ENCODE data around the gene RGL4. TPM values are rescaled to one million over a fixed set of nuclear protein-coding genes. Genes with fewer than 3 reads are reported as not detected.
"Not testable (repeated sequence)": the region's sequence is repeated elsewhere in the genome, so short reads cannot be mapped to it uniquely, and the experiment has no call there.

RGL4 gene
- total RNA-seq, 1 experiment from 2014 or later, result 0.07 TPM

DNA sequence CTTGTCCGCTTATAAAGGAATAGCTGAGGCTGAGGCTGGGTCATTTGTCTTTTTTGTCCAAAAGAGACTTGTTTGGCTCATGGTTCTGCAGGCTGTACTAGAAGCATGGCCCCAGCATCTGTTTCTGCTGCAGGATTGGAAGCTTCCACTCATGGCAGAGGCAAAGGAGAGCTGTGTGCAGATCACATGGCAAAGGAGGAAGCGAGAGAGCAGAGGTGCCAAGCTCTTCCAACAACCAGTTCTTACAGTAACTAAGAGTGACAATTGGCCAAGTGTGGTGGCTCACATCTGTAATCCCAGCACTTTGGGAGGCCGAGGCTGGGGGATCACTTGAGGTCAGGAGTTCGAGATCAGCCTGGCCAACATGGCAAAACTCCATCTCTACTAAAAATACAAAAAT is 37.3 kb downstream of the RGL4 start:
- not testable (repeated sequence) for DNase-seq (ENCODE audit: extremely low read depth, low read depth)

GRCh38 chr22:23737696-23738095 is 46.9 kb downstream of the RGL4 start:
- DNase-seq (ENCODE audit: extremely low read depth, low read depth), result no peak

- no peak for DNase-seq (ENCODE audit: extremely low read depth, low read depth)
These were observed 51.9 kb downstream of the RGL4 start for GRCh38 chr22:23742505-23743264.

DNA sequence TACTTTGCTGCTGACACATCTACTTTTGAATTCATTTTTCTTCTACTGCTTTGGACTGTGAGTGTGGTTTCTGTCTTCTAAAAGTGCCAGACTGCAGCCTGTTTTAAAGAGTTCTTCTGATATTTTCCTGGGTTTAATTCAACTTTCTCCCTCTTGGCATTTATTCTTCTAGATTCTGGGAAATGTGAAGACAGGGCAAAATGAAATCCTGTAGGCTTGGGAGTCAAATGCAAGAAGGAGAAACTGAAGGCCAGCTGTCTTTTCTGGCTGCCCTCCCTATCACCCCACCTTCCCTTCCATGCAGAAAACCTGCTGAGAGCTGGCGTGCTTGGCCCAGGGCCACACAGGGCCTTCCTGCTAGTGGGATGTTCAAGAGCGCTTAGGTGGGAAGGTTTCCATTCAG is 52.5 kb downstream of the RGL4 start:
- DNase-seq (ENCODE audit: extremely low read depth, low read depth), result no peak

- no peak for DNase-seq (ENCODE audit: extremely low read depth, low read depth)
These were observed 53.2 kb downstream of the RGL4 start for GRCh38 chr22:23744001-23744400.

GRCh38 chr22:23744485-23744884 is 53.7 kb downstream of the RGL4 start:
- DNase-seq (ENCODE audit: extremely low read depth, low read depth), result no peak

GRCh38 chr22:23745791-23746190 is 55.0 kb downstream of the RGL4 start:
- DNase-seq (ENCODE audit: extremely low read depth, low read depth), result no peak

Other genes with a start within 250 kb of the RGL4 start
- gene IGLL1, start 110.7 kb upstream of the RGL4 start, total RNA-seq (2014; rRNA removed; shearing (Covaris generic)), result not detected in 2 replicates
- not detected in 2 replicates for gene DRICH1, start 58.7 kb upstream of the RGL4 start, total RNA-seq (2014; rRNA removed; shearing (Covaris generic))
- 1.9 and 3.0 TPM in 2 replicates for gene ZNF70, start 60.1 kb downstream of the RGL4 start, total RNA-seq (2014; rRNA removed; shearing (Covaris generic))
- not detected in 2 replicates for gene VPREB3, start 63.4 kb downstream of the RGL4 start, total RNA-seq (2014; rRNA removed; shearing (Covaris generic))
- gene C22orf15, start 72.0 kb downstream of the RGL4 start, total RNA-seq (2014; rRNA removed; shearing (Covaris generic)), result not detected in 2 replicates
- gene CHCHD10, start 77.0 kb downstream of the RGL4 start, total RNA-seq (2014; rRNA removed; shearing (Covaris generic)), result 38.2 and 44.3 TPM in 2 replicates
- gene MMP11, start 81.8 kb downstream of the RGL4 start, total RNA-seq (2014; rRNA removed; shearing (Covaris generic)), result 1.8 and 2.1 TPM in 2 replicates
- gene SMARCB1, start 96.0 kb downstream of the RGL4 start, total RNA-seq (2014; rRNA removed; shearing (Covaris generic)), result 45.5 and 49.6 TPM in 2 replicates
- gene DERL3, start 148.0 kb downstream of the RGL4 start, total RNA-seq (2014; rRNA removed; shearing (Covaris generic)), result 0.59 and 1.6 TPM in 2 replicates
- 8.3 and 10.7 TPM in 2 replicates for gene SLC2A11, start 166.9 kb downstream of the RGL4 start, total RNA-seq (2014; rRNA removed; shearing (Covaris generic))
- 363 and 441 TPM in 2 replicates for gene MIF, start 203.4 kb downstream of the RGL4 start, total RNA-seq (2014; rRNA removed; shearing (Covaris generic))